ENCODE data around the gene TSPAN9. TPM values are rescaled to one million over a fixed set of nuclear protein-coding genes. Genes with fewer than 3 reads are reported as not detected.

TSPAN9 gene
- polyA plus RNA-seq, 4 donors = 79.9 to 98.9 (median 89.6) TPM

DNA sequence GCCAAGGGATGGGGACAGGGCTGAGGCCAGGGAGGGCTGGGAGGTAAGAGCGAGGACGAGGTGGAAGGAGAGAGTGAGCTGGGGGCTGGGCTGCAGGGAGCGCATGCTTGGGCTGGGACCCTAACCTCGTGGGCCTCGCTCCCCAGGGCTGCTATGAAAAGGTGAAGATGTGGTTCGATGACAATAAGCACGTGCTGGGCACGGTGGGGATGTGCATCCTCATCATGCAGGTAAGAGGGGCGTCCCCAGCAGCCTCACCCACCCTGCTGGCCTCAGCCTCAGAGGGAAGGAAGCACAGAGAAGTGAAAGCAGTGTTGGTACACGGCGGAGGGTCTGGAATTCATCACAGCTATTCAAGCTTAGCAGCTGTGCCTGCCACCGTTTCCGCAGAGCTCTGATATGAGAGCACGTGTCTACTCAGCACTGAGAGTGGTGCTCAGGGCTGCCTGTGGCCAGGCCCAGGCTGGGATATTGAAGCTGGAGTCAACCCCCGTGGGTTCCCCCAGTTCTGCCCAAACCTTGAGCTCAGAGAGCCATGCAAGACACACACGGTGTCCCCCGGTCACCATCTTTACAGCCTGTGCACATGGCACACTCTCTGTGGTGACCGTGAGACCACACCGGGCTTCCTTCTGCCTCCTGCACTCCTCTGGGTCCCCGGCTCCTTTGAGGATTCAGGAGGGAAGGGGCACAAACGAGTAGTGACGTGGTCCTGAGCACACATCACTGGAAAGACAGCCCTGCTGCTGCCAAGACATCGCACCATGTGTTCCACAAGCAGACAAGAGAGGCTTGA is 204.6 kb downstream of the TSPAN9 start:
- no peak for DNase-seq (ENCODE audit: low read depth in 4 of 4, low spot score in 3 of 4)

DNA sequence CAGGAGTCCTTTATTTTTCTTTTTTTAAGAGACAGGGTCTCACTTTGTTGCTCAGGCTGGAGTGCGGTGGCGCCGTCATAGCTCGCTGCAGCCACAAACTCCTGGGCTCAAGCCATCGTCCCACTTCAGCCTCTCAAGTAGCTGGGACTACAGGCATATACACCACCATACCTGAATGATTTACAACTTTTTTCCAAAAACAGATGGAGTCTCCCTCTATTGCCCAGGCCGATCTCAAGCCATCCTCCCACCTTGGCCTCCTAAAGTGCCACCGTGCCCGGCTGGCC is 205.1 kb downstream of the TSPAN9 start:
- DNase-seq (ENCODE audit: low read depth in 4 of 4, low spot score in 3 of 4) = no peak

DNA sequence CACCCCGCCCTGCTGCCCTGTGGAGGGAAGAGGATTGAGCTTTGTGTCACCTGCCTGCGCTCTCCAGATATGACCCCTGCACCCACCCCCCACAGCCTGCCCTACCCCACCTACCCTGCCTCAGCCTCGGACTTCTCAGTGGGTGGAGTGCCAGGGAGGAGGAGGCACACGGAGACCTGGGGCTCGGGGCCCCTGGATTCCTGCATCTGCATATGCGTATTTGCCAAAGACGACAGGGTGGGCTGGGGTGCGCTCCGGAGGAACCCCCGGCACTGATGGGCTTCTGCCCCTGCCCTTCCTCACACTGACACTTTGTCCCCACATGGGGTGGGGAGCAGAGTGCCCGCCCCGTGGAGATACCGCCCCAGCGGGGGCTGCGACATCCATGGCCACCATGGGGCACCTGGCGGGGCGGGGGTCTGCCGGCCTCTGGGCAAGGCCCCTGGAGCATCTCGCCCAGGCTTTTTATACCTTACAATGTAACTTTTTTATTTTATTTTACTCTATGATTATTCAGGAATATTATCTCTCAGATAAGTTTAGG is 206.0 kb downstream of the TSPAN9 start:
- no peak for DNase-seq (ENCODE audit: low read depth in 4 of 4, low spot score in 3 of 4)

DNA sequence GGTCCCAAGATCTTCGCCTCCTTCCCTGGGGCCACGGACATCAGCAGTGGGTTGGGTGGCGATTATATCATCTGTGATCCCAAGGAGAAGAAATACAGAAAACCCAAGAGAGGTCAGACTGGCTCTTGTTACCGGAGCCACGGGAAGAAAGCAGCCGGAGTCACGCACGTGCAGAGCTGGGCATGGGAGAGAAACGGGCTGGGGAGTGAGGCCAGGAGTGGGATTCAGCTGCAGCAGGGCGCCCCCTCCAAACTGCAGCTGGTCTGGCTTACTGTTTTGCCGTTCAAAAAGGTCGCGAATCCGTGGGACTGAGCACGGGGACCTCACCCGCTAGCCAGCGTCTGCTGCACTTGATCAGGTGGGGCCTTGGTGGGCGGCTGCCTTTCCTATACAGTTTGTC is 207.2 kb downstream of the TSPAN9 start:
- no peak for DNase-seq (ENCODE audit: low read depth in 4 of 4, low spot score in 3 of 4)

DNA sequence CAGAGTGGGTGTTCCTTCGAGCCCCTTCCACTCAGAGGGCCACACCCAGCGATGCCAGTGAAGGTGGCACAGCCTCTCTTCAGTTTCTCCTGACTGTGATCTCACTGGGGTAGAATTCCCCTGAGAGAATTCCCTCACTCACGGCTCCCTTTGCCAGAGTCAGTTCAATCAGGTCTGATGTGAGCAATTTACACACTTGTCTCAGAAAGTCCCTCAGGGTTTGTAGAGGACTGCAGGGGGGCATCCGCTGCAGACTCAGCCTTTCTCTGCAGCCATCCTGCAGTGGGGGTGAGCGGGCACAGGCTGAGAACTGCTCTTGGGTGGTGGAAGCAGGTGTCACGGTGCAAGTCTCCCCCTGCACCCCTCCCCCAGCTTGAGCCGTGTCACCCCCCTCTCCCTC is 208.4 kb downstream of the TSPAN9 start:
- no peak for DNase-seq (ENCODE audit: low read depth in 4 of 4, low spot score in 3 of 4)

DNA sequence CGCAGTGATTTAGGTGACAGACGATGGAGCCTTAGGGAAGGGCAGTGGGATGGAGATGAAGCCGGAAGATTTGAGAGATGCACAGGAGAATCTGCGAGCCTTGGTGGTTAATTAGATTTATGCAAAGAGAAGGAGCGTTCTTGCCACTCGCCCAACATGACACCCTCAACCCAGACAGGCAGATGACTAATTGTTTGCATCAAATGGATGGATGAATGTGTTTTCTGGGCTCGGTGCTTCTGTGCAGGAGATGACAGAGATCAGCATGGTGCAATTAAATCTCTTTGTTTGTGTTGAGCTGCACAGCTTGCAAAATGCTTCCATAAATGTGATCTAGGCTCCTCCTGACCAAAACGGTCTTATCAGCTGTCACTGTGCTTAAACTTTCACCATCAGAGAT is 211.5 kb downstream of the TSPAN9 start:
- no peak for DNase-seq (ENCODE audit: low read depth in 4 of 4, low spot score in 3 of 4)

DNA sequence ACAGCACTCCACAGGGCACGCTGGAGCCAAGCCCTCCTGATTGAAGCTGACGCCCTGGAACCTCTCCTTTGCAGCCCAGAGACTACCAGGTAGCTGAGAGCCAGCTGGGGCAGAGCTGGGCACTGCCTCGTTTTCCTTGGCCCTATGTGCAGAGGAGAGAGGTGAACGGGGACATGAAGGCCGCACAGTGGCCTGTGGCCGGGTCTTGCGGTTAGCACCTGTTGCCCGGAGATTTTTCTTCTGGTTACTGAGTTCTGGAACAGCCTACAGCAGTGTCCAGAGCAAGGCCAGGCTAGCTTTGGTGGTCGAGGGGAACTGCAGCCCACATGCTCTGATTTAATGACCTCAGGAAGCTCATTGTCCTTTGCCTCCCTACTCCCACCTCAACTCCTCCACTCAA is 212.5 kb downstream of the TSPAN9 start:
- DNase-seq (ENCODE audit: low read depth in 4 of 4, low spot score in 3 of 4) = no peak

DNA sequence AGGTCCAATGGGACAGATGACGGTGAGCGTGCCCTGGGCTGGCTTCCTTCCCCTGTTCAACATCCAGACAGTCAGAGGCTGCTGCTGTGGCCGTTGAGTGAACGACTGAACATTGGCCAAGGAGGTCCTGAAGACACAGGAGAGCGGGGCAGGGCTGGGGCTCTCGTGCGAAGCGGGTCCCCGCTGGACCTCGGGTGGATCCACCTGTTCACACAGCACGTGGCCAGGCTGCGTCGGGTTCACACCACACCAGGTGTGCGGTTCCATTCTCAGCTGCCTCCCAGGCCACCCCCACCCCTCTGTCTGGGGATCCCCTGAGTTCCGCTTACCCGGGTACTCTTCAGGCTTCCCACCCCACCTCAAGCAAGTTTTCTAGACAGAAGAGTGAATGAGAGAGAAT is 214.8 kb downstream of the TSPAN9 start:
- DNase-seq (ENCODE audit: low read depth in 4 of 4, low spot score in 3 of 4) = no peak

DNA sequence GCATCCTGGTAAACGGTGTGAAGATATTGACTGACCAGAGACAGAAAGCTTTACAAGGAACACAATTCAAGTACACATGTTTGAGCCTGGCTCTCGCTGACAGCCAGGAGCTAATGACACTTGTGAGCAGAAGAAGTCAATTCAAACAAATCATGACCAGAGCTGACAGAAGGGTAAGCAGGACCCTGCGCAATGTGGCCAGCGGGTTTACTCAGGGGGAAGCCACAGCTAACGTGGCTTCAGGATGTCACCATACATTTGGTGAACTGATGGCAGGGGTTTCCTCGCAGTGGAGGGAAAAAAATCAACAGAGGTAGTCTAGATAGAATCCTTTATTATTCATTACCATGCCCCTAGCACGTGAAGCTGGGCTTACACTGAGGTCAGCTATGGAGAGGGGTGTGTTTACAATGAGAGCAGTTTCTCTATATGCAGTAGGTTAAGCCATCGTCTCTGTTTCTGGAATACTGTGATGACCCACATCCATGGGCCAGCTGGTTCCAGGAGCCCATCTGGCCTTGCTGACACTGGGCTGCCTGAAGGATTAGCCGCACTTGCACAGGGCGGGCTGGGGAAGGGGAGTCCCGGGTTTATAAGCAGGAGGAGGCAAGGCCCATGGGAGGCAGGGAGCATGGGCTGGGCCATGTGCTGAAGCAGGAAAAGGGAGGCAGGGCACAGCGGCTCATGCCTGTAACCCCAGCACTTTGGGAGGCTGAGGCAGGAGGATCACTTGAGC is 215.7 kb downstream of the TSPAN9 start:
- no peak for DNase-seq (ENCODE audit: low read depth in 4 of 4, low spot score in 3 of 4)

DNA sequence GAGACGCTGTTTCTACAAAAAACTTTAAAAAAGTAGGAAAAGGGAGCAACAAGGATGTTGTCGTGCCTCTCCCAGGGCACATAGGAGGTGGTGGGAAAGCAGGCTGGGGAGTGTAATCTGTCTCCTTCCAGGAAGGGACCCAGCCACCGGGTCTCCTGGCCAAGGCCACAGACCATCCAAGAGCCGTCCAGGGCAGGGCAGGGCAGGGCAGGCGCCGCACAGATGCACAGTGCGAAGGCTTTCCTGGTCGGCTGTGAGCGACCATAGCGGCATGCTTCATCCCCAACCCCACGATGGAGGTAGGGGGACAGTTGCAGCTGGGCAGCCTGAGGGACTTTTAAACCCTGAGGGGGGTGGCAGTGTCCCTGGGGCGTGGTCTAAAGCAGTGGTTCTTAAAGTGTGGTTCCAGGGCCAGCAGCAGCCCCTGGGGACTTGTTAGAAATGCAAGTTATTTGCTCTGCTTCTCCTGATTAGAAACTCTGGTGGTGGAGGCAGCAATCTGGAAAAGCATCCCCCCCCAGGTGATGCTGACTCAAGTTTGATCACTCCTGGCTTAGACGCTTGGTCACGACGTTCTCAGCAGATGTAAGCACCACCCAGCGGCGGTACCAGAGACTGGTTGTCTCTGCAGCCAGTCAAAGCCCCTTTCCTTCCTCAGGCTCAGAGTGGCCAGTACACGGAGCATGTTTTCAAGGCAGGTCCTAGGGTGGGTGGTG is 216.4 kb downstream of the TSPAN9 start:
- no peak for DNase-seq (ENCODE audit: low read depth in 4 of 4, low spot score in 3 of 4)

DNA sequence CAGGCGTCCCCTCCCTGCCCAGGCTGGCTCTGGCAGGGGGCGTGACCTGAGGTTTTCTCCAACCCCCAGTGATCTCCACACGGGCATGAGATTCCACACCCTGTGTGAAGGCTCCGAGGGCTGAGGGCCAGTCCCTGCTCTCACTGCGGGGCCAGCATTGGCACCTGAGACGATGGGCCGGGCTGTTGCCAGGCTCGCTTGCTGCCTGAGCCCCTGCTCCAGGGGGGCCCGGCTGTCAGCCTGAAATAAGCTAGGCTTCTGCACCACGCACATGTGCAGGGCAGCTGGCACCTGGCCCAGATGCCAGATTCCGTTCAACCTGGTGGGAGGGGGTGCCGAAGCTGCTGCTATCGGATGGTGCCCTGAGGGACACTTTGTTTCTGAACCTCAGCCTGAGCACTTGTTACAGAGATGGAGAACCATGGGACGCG is 217.3 kb downstream of the TSPAN9 start:
- DNase-seq (ENCODE audit: low read depth in 4 of 4, low spot score in 3 of 4) = no peak

DNA sequence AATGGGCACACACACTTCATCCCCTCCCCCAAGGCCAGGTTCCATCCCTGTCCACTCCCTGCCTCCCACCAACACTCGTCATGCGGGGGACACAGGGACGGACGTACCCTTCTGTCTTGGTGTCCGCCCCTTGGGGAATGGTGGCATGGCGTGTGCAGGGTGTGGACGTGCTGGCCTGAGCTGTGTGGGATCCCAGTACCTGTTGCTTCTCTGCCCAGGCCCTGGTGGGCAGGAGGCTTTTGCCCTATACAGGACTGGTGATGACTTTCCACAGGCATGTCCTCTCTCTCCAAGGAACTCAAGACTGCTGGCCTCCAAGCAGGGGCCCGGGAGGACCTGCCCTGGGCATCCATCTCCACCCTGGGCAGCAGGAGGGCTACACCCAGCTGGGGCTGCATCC is 218.0 kb downstream of the TSPAN9 start:
- DNase-seq (ENCODE audit: low read depth in 4 of 4, low spot score in 3 of 4) = no peak

DNA sequence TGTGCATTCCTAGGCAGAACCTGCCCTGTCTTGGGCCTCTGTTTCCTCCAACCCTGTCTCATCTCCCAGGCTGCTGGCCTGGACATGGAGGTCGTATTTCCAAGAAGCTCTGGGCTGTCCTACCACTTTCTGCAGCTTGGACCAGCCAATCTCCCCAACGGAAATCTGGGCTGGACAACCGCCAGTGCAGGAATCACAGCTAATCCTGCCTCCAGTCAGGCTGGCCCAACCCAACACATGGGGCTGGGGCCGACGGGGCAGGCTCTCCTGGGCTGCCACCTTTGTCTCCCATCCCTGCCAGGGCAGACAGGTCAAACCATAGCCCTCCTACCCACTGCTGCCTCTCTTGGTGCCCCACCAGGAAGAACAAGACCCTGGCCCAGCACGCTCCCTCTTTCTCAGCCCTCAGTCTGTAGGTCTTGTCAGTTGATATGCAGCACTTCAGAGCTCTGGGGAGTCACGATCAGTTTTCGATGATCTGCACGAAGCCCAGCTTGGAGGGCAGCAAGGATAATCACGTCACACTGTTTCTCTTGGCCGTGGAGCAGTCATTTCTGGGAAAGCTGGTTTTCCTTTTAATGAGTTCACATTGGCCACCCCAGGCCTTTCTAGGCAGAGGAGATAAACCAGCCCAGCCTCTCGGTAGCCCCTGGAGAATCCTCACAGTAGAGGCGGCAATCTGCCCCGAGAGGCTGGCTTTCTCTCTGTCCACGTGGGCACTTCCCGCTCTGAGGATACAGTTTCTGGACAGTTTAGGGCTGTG is 218.6 kb downstream of the TSPAN9 start:
- DNase-seq (ENCODE audit: low read depth in 4 of 4, low spot score in 3 of 4) = no peak

DNA sequence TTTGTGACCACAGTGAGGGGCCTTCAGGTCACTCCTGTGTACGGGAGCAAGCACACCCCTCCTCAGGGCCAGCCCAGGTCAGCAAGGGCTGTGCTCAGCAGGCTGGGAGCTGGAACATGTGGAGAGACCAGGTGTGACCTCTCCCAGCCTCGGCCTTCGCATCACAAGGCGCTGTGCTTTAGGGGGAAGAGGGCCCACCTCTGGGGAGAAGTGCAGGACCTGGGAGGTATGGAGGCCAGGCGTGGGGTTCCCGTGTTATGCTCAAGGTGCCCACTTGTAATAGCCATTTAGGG is 219.2 kb downstream of the TSPAN9 start:
- no peak for DNase-seq (ENCODE audit: low read depth in 4 of 4, low spot score in 3 of 4)

DNA sequence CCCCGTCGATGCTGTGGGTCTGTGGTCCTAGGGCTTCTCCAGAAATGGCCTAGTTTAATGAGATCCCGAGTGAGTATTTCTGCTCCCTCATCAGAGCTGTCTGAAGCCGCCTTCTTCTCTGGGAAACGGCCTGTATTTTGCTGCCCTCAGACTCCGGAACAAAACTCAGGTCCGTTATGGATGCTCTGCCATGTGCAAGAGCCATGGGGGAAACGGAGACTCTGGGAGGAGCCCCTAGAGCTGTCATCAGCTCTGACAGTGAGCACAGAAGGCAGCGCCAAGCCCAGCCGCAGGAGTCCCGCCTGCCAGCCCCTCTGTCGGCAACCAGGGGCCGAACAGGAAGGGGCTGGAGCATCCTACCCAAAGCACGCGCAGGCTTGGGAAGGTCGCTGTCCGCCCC is 221.4 kb downstream of the TSPAN9 start:
- no peak for DNase-seq (ENCODE audit: low read depth in 4 of 4, low spot score in 3 of 4)

DNA sequence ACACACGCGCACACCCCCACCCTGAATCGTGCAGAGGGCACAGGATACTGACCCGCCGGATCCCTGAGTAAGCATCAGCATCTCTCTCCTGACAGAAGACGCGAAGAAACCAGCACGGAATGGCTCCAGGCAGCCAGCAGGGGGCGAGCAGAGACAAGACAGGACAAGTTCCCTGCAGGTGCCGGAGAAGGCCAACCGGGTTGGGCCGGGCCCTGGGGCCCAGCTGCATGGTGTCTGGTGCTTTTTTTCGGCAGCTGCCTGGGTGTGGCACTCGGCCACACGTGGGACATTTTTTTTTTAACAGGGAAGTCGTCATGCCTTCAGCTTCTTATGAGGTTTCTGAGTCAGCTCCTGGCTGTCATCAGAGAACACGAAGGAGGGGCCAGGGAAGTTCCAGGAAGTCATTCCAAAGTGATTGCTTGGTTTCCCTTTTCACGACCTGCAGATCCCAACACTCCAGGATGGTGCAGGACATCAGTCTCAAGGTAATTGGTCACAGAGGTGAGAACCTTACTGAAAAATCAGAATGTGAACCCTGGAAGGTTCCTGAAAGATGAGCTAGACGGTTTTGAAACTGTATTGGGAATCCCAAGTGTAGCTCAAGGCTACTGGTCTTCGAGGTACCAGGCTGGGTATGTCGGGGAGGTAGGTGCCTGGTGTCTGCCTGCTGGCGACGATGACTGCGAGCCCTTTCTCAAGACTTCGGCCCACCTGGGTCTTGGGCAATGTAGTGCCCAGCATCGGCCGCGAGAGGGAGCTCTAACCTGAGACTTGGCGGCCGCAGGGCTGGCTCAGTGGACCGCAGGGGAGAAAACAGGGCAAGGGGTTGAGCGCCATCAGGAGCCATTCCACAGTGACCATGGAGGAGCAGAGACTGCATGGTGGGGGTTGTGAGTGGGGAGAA is 223.0 kb downstream of the TSPAN9 start:
- DNase-seq (ENCODE audit: low read depth in 4 of 4, low spot score in 3 of 4) = peak in 2 of 4 donors; percentile 60 to 68

DNA sequence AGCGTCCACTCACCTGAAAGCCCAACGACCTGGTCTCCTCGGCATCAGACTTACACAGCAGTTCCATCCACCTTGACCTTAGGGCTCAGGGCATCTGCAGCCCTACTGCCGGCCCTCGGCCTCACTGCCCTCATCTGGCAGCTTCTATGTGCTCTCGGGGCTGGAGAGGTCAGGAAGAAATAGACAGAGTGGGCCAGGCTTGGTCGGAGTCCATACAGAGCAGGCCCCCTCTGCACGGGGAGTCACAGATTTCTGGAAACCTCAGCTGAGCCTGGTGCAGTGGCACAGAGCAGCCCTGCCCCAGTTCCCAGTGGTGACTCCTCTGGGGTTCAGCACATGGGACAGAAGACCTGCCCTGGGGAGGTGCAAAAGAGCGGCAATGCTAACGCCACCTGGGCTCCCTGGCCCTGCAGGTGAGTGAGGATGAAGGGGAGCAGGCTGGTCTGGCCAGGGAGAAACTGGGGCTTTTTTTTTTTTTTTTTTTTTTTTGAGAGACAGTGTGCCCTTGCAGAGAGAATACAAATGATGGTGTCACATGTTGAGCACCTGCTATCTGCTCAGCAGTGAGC is 223.7 kb downstream of the TSPAN9 start:
- no peak for DNase-seq (ENCODE audit: low read depth in 4 of 4, low spot score in 3 of 4)

DNA sequence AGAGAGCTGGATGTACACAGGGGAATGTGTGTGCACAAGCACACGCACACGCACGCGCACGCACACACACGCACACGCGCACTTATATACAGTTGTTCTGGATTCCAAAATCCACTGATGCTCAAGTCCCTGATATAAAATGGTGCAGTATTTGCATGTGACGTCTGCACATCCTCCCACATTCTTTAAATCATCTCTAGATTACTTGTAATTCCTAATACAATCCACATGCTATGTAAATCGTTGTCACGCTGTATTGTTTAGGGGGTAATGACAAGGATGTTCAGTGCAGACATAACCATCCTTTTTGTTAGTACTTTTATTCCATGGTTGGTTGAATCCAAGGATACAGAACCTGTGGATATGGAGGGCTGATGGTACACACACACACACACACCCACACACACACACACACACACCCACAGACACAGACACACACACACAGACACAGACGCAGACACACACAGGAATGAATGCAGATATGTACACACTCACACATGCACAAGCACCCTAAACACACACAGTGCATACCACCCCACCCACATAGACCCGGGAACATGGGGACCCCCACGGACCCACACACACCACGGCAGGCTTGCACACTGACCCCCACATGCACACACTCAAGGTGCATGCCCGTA is 225.3 kb downstream of the TSPAN9 start:
- DNase-seq (ENCODE audit: low read depth in 4 of 4, low spot score in 3 of 4) = no peak

Measured in left renal pelvis (tissue), 4 donors.